HG02759 (cell line): ENCODE data around the gene SAMHD1.
"Not testable (repeated sequence)": the region's sequence is repeated elsewhere in the genome, so short reads cannot be mapped to it uniquely, and the experiment has no call there.

ENCODE experiments used
- ATAC-seq: cut with Tn5 transposase; IDR thresholded peaks from one replicate; pipeline ENCODE4 v1.9.1; 2021; ENCODE audit warnings: mild to moderate bottlenecking, moderate library complexity; ENCODE audit not compliant: unreplicated experiment

SAMHD1 gene

GRCh38 chr20:36951198-36951978 is at the start of gene SAMHD1:
Gene SAMHD1 (minus strand): TSS chr20:36951708. CDS start chr20:36951643, 65 bp downstream.
- ATAC-seq = peak; percentile 93

GRCh38 chr20:37000171-37000570 is 48.7 kb upstream of the SAMHD1 start:
- not testable (repeated sequence) for ATAC-seq

GRCh38 chr20:36998652-36999051 is 47.1 kb upstream of the SAMHD1 start:
- ATAC-seq = no peak

GRCh38 chr20:36997121-36997520 is 45.6 kb upstream of the SAMHD1 start:
- no peak for ATAC-seq

GRCh38 chr20:36994221-36994620 is 42.7 kb upstream of the SAMHD1 start:
- not testable (repeated sequence) for ATAC-seq

- no peak for ATAC-seq
Measured at GRCh38 chr20:36992802-36993334, 41.4 kb upstream of the SAMHD1 start.

GRCh38 chr20:36991703-36992102 is 40.2 kb upstream of the SAMHD1 start:
- no peak for ATAC-seq

- no peak for ATAC-seq
Measured at GRCh38 chr20:36989797-36990196, 38.3 kb upstream of the SAMHD1 start.

GRCh38 chr20:36988494-36988966 is 37.0 kb upstream of the SAMHD1 start:
- no peak for ATAC-seq

- ATAC-seq = no peak
Measured at GRCh38 chr20:36984257-36984638, 32.7 kb upstream of the SAMHD1 start.

GRCh38 chr20:36975099-36975818 is 23.8 kb upstream of the SAMHD1 start:
- ATAC-seq = no peak

- no peak for ATAC-seq
Measured at GRCh38 chr20:36974660-36975059, 23.2 kb upstream of the SAMHD1 start.

- ATAC-seq = no peak
Measured at GRCh38 chr20:36971103-36971502, 19.6 kb upstream of the SAMHD1 start.

- ATAC-seq = no peak
Measured at GRCh38 chr20:36969478-36970186, 18.1 kb upstream of the SAMHD1 start.

- no peak for ATAC-seq
Measured at GRCh38 chr20:36969051-36969450, 17.5 kb upstream of the SAMHD1 start.

- no peak for ATAC-seq
Measured at GRCh38 chr20:36967636-36968035, 16.1 kb upstream of the SAMHD1 start.

- ATAC-seq = not testable (repeated sequence)
Measured at GRCh38 chr20:36966965-36967364, 15.5 kb upstream of the SAMHD1 start.

GRCh38 chr20:36962354-36962941 is 10.9 kb upstream of the SAMHD1 start:
- ATAC-seq = not testable (repeated sequence)

- ATAC-seq = no peak
Measured at GRCh38 chr20:36959242-36959641, 7.7 kb upstream of the SAMHD1 start.

GRCh38 chr20:36957875-36958667 is 6.6 kb upstream of the SAMHD1 start:
- ATAC-seq = no peak
